ENCODE data around the gene LBX2.

DNA sequence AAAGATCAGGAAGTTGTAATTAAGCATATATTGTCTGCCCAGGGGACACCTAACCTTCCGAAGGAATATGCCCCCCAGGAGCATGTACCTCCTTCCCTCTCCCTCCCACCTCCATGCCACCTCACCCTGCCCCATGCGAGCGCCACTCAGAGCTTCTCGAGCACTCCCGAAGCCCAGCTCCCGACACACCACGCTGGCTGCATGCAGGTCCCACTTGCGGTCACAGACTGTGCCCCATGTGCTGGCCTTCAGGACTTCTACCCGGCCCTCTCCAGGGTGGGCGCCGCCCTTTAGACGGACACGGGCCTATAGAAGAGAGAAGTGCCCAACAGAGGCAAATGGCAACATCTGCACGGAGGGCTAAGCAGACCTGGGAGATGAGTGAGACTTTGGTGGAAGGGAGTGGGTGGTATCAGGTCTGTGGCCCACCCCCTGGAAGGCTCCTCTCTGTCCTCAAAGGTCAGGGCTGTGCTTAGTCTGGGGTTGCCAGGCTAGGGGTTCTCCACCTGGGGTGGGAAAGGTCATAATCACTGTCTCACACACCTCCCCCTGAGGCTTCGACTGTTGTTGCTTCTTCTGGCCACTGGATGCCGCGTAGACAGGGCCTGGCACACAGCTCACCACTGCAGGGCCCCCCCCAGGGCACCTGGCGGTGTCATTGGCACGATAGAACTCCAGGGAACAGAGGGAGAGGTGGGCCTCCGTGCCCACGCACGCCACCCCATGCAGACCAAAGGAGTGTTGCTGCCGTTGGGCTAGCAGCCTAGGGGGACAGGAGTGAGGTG, 37.0 kb upstream of the LBX2 start:
- TF ChIP-seq, protein P1, sequence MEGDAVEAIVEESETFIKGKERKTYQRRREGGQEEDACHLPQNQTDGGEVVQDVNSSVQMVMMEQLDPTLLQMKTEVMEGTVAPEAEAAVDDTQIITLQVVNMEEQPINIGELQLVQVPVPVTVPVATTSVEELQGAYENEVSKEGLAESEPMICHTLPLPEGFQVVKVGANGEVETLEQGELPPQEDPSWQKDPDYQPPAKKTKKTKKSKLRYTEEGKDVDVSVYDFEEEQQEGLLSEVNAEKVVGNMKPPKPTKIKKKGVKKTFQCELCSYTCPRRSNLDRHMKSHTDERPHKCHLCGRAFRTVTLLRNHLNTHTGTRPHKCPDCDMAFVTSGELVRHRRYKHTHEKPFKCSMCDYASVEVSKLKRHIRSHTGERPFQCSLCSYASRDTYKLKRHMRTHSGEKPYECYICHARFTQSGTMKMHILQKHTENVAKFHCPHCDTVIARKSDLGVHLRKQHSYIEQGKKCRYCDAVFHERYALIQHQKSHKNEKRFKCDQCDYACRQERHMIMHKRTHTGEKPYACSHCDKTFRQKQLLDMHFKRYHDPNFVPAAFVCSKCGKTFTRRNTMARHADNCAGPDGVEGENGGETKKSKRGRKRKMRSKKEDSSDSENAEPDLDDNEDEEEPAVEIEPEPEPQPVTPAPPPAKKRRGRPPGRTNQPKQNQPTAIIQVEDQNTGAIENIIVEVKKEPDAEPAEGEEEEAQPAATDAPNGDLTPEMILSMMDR (optimal IDR thresholded peaks at IDR 0.05 in 1 of 3, IDR thresholded peaks at IDR 0.05 in 1 of 3, conservative IDR thresholded peaks at IDR 0.05 in 1 of 3; ENCODE audit: extremely low read depth in 1 of 3, insufficient read depth in 2 of 3, low read length in 3 of 3), result peak in 2 of 3 experiments; percentile 7 to 31
- TF ChIP-seq EZH2 (IDR thresholded peaks at IDR 0.05; ENCODE audit: low read length), result no peak

All from keratinocyte (primary cell).